UCSD-AML1 (cell line): ENCODE data around the gene MED4.

Experiments used
- DNase-seq: peaks from one replicate; lab custom pipeline; 2025; ENCODE audit not compliant: unreplicated experiment; lab: John Stamatoyannopoulos, UW

The MED4 gene

DNA sequence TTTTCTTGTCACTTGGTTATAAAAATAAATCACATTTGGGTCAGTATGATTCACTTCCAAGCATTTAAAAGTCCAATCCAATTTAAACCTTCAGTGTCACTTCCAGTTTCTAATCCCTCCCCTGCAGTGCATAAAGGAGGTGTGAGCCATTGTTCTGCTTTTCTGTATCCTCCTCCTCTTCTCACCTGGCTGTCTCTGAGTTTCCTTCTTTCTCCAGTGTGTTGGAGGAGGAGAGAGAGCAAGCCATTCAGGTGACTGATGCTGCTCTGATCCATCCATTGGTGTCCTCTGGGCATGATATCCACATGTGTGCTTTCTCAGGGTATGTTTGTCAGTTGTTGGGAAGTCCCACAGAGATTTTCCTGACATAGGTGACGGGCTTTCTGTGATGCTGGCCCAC, 56.1 kb downstream of the MED4 start:
- DNase-seq: no peak

GRCh38 chr13:48037346-48038173, 57.3 kb downstream of the MED4 start, which contains the start of gene NUDT15:
TSS of gene NUDT15 (plus strand) at chr13:48037726. CDS start at chr13:48037747, 21 bp downstream.
- peak; percentile 96 for DNase-seq

DNA sequence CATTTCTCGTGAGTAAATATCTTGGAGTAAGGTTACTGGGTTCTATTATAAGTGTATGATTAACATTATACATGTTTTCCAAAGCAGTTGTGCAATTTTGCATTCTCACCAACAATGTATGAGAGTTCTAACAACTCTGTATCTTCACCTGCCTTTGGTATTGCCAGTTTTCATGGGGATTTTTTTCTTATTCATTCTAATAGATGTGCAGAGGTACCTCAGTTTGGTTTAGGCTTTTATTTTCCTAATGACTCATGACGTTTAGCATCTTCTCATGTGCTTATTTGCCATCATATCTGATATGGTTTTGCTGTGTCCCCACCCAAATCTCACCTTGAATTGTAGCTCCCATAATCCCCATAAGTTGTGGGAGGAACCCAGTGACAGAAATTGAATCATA, 65.0 kb downstream of the MED4 start:
- DNase-seq: no peak

GRCh38 chr13:48028066-48028465, 66.8 kb downstream of the MED4 start:
- no peak for DNase-seq
